ENCODE results near the gene DPEP2. TPM values are rescaled to one million over a fixed set of nuclear protein-coding genes. Genes with fewer than 3 reads are reported as not detected.

Gene DPEP2
- total RNA-seq, 1 experiment from 2014 or later = not detected

DNA sequence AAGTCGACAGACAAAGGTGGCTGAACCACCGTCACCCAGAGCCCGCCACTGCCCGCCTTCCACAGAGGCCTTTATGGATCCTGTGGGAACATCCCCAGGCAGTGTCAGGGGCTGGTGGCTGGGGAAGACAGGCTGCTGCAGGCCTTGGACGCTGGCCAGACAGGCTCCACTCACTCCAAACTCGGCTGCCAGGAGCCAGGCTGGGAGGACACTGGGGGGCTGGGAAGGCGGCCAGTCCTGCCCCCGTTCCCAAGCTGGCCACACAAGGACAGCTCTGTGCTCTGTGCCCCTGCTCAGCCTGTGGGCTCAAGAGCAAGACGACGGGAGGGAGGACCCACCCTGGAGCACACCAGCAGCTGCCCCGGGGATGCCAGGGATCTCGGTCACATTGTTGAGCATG lies 47.8 kb downstream of the DPEP2 start:
- no TSS peak for BruUV-seq (replicated peaks)
- Histone ChIP-seq H3K27ac (ENCODE audit: low read depth, low read length) (no peak overlapping the region), H3K79me2 (ENCODE audit: insufficient read depth, low read length) (no peaks in the 10 kb centered on the region), H3K4me1 (ENCODE audit: control insufficient read depth in 1 of 2, insufficient read depth in 2 of 2, low read length in 2 of 2) (no peaks in the 10 kb centered on the region), H3K9me3 (ENCODE audit: control insufficient read depth in 1 of 2, insufficient read depth in 1 of 2, low read depth in 1 of 2, low read length in 2 of 2) (no peaks in the 10 kb centered on the region), H3K36me3 (ENCODE audit: control insufficient read depth in 1 of 2, insufficient read depth in 2 of 2, low read length in 2 of 2) (peaks cover 7 to 14% of the 10 kb centered on the region in 2 experiments; a peak in 3 of 4 replicates), H3K4me3 (replicated peaks in 1 of 2; ENCODE audit: low read depth in 1 of 2, low read length in 2 of 2) (no peak overlapping the region), H3K27me3 (ENCODE audit: insufficient read depth, low read length) (no peaks in the 10 kb centered on the region), H4K20me1 (ENCODE audit: insufficient read depth) (no peaks in the 10 kb centered on the region), H2AFZ (ENCODE audit: low read depth, low read length, poor library complexity, severe bottlenecking) (no peak overlapping the region), H3K9ac (ENCODE audit: low read length) (no peak overlapping the region), H3K4me2 (ENCODE audit: low read length) (no peak overlapping the region), H3K9me2 (ENCODE audit: insufficient read depth) (no peaks in the 10 kb centered on the region)
- CTCF ChIA-PET = no interaction called here
- ATAC-seq = no peak
- RAD21 ChIA-PET (ENCODE audit: low non-redundant PET in 1 of 2, low total read pairs in 2 of 2, uncharacterized antibody in 2 of 2, unreplicated experiment in 2 of 2) = no interaction called here
- TF ChIP-seq EGR1 (IDR thresholded peaks at IDR 0.05; ENCODE audit: low read depth) (no peak), EZH2 (IDR thresholded peaks at IDR 0.05) (no peak), SP1 (IDR thresholded peaks at IDR 0.05; ENCODE audit: low read depth) (no peak), FOSL1 (IDR thresholded peaks at IDR 0.05; ENCODE audit: low read depth) (no peak)
- intact Hi-C loops (cut with micrococcal nuclease) = no loop called here
- no peak for DNase-seq (ENCODE audit: low read depth, low spot score)
- POLR2A ChIA-PET = no interaction called here

DNA sequence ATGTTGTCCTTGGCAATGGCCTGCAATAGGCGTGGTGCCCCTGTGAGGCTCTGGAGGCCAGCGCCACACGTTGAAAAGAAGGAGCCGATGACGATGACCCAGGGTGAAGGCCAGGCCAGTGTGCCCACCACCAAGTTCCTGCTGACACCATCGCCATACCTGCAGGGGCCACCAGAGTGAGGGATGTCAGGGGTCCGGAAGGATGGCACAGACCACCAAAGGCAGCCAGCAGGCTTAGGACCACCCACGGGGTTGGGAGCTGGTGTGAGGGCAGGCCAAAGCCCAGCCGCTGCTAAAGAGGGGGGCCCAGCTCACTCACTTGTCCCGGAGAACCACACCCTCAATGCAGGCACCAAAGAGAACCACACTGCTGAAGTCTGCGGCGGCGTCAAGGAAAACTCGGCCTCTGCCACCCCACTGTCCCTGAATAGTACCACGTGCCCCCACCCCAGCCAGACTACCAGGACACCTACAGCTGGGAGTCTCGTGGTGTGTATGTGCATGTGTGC lies 48.9 kb downstream of the DPEP2 start:
- CTCF ChIA-PET = no interaction called here
- TF ChIP-seq, protein P1, sequence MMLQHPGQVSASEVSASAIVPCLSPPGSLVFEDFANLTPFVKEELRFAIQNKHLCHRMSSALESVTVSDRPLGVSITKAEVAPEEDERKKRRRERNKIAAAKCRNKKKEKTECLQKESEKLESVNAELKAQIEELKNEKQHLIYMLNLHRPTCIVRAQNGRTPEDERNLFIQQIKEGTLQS (IDR thresholded peaks at IDR 0.05) = no peak
- TF ChIP-seq ZNF274 (IDR thresholded peaks at IDR 0.05; ENCODE audit: low read depth, low read length) (no peak), SP1 (IDR thresholded peaks at IDR 0.05; ENCODE audit: low read depth) (no peak), FOSL1 (IDR thresholded peaks at IDR 0.05; ENCODE audit: low read depth) (no peak)
- Histone ChIP-seq H3K4me2 (ENCODE audit: low read length) (no peak overlapping the region), H3K27me3 (ENCODE audit: insufficient read depth, low read length) (no peaks in the 10 kb centered on the region), H2AFZ (ENCODE audit: low read depth, low read length, poor library complexity, severe bottlenecking) (no peak overlapping the region), H3K4me1 (ENCODE audit: control insufficient read depth in 1 of 2, insufficient read depth in 2 of 2, low read length in 2 of 2) (no peaks in the 10 kb centered on the region), H3K9me2 (ENCODE audit: insufficient read depth) (no peaks in the 10 kb centered on the region), H4K20me1 (ENCODE audit: insufficient read depth) (no peaks in the 10 kb centered on the region), H3K79me2 (ENCODE audit: insufficient read depth, low read length) (no peaks in the 10 kb centered on the region), H3K36me3 (ENCODE audit: control insufficient read depth in 1 of 2, insufficient read depth in 2 of 2, low read length in 2 of 2) (peaks cover 7 to 14% of the 10 kb centered on the region in 2 experiments; a peak in 3 of 4 replicates), H3K27ac (ENCODE audit: low read depth, low read length) (no peak overlapping the region), H3K4me3 (replicated peaks in 1 of 2; ENCODE audit: low read depth in 1 of 2, low read length in 2 of 2) (no peak overlapping the region), H3K9me3 (ENCODE audit: control insufficient read depth in 1 of 2, insufficient read depth in 1 of 2, low read depth in 1 of 2, low read length in 2 of 2) (no peaks in the 10 kb centered on the region), H3K9ac (ENCODE audit: low read length) (no peak overlapping the region)
- ATAC-seq (no peak), DNase-seq (ENCODE audit: low read depth, low spot score) (no peak)
- RAD21 ChIA-PET (ENCODE audit: low non-redundant PET in 1 of 2, low total read pairs in 2 of 2, uncharacterized antibody in 2 of 2, unreplicated experiment in 2 of 2) = no interaction called here
- BruUV-seq (replicated peaks) = no TSS peak
- intact Hi-C loops (cut with micrococcal nuclease) = no loop called here
- POLR2A ChIA-PET = no interaction called here
